Activated T-cell treated with anti-CD3 and anti-CD28 coated beads for 1 hour (primary cell): ENCODE data around the gene STEEP1.

Experiments
- DNase-seq: peaks from one replicate; pipeline ENCODE4 v3.0.0-alpha.2; 2020; ENCODE audit warnings: low read depth

Gene STEEP1

DNA sequence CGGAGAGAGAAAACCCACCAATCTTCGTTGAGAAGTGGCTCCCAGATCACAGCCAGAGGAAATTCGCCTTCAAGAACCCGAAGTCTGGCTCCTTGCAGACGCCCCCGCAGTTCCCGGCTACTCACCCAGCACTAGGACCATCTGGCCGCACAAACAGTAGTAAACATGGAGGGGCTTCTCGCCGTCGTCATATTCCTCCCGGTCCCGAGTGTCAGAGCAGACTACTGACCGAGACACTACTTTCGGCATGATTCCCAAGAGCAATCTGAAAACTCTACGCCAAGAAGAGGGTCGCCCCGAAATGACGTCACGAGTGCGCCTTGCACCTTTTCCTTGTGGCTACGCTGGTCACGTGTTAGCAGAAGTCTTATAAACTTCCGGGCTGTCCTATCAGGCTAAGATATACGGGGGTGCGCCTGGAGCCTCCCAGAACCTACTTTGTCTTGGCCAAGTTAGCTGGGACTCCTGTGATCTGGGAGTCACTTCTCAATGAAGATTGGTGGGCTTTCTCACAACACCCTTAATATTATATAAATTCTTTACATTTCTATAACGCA, at the start of gene STEEP1:
STEEP1 (minus strand) TSS at position 303 of the 557 bp plus-strand sequence; CDS start at position 249, 54 bp downstream.
- peak; percentile 75 for DNase-seq

DNA sequence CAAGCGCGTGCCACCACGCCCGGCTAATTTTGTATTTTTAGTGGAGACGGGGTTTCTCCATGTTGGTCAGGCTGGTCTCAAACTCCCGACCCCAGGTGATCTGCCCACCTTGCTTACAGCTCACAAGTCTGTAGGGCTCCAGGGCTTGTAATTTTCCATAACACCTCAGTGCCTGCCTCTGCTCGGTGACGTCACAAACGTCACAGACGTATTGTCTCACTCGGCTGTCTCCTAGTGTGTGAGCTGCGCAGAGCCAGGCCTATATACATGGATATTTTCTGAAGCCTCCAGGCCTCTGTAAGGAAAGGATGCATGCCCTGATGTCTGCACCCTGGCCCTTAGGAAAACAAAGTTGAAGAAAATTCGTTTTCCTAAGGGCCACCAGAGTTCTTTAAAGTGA, 49.6 kb upstream of the STEEP1 start:
- no peak for DNase-seq

- DNase-seq = no peak
These were observed 41.8 kb upstream of the STEEP1 start for GRCh38 chrX:119607018-119607389.

DNA sequence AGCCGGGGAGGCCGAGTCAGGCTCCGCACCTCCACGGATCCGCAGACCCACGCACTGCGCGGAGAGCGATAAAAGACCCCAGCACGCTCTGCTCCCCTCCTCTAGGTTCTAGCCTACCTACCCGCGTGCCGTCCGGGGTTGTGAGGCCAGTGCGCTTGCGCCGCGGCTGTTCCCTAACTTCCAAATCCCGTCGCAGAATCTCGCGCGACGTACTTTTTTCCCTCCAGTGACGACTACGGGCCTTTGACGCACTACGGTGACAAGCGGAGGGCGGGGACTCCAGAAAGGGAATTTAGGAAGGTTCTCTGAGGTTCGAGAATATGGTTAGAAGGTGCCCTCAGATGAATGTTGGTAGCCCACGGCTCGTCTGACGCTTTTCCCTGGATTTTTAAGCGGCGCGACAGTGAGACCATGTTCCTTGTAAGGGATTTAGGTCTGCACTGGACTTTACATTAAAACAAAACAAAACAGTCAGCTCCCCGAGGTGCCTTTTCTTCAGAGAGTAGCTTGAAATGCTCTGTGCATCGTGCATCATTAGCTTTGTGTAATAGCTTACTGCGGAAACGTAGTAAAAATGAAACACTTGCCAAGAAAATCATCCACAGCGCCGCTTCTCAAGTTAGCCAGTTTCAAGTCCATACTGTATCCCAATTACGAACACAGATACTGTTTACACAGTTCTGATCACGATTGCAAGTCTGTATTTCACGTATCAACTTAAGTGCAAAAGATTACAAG, 41.2 kb upstream of the STEEP1 start, which contains the start of gene NKRF:
NKRF (minus strand) TSS at position 145 of the 738 bp plus-strand sequence.
- peak; percentile 86 for DNase-seq

DNA sequence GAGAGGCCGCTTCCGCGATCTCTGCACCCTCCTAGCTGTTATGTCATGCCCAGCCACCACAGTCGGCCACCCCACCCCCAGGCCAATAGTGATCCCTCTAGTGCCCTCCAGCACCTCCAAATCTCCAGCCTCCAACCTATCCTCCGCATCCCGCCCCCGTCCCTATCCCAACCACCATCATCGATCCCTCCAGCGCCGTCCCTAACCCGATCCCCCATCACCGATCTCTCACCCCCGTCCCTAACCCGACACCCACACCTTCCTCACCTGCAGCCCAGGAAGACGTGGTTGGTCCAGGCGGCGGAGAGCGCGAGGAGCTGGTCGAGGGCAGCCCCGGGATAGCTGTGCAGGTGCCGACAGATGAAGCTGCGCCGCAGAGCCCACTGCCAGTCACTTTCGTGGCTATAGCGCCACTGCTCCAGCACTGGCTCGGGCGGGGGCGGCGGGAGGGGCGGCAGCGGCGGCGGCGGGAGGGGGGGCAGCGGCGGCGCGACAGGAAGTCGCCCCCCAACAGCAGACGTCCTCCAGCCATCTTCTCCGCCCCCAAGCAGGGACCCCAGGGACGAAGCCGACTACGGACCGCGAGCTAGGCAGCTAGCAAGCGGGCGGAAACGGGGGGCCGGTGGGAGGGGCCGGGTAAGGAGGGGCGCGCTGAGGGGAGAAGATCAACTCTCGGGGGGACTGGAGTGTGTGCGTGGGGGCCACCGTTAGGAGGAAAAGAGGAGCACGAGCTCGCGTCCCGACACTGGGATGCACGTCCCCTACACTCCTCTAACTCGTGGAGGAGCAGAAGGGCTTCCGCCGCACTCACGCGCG, 40.5 kb upstream of the STEEP1 start:
- DNase-seq = peak; percentile 29

- no peak for DNase-seq
These were observed 39.7 kb upstream of the STEEP1 start for GRCh38 chrX:119604766-119605463.

GRCh38 chrX:119602701-119603255, 37.6 kb upstream of the STEEP1 start:
- DNase-seq = no peak

GRCh38 chrX:119589810-119590209, 24.6 kb upstream of the STEEP1 start:
- DNase-seq = no peak

GRCh38 chrX:119583431-119584059, 18.3 kb upstream of the STEEP1 start:
- DNase-seq = no peak

GRCh38 chrX:119579414-119579813, 14.2 kb upstream of the STEEP1 start:
- DNase-seq = no peak

DNA sequence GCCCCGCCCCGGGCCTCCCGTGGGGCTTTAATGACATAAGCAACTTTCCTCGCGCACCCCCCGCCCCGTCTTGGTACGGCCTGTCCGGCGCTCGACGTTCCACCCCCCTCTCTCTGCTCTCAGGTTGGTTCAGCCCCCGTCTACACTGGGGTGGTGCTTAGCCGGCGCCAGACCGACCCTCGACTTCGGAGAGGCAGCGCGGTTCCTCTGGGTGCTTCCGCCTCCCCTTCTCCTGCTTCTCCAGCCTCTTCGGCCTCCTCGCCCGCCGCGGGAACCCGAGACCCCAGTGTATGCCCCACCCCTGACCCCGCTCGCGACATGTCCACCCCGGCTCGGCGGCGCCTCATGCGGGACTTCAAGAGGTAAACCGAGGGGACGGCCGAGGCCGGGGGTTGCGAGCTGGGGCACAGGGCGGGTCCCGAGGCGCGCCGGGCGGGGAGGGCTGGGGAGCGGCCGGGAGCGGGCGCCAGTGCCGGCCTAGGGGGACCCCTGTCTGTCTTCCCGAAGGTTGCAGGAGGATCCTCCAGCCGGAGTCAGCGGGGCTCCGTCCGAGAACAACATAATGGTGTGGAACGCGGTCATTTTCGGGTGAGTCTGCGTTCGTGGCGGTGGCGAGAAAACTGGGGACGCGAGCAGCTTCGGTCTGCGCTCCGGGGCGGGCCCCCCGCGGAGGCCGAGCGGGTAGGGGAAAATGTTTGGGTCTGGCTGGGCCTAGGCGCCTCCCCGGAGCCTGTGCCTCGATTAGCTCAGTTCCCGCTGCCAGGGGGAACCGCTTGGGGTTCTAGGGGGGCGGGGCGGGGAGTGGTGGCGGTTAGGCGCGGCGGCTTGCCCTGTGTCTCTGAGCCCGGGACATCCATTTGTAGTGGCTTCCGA, 9.4 kb upstream of the STEEP1 start, which contains the start of gene UBE2A:
UBE2A (plus strand) TSS at position 170 of the 873 bp plus-strand sequence; CDS start at position 319, 149 bp downstream.
- peak; percentile 84 for DNase-seq

GRCh38 chrX:119573840-119574393, 8.7 kb upstream of the STEEP1 start:
- DNase-seq = peak; percentile 0

- DNase-seq = no peak
These were observed 8.0 kb upstream of the STEEP1 start for GRCh38 chrX:119573222-119573621.

- DNase-seq = no peak
These were observed 5.2 kb upstream of the STEEP1 start for GRCh38 chrX:119570351-119570835.

DNA sequence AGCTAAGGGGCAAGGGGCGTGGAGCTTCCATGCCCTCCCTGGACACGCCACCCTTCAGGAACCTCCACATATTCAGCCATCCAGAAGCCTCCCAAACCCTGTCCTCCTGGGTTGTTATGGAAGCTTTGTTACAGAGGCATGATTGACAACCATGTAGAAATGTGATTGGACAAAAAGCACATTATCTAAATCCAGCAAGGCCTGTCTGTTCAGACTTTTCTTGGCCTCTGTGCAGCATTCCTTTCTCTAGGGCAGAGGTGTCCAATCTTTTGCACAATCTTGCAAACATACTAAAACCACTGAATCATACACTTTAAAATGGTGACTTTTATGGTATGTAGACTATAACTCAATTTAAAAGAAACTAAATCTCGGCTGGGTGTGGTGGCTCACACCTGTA, 12.7 kb downstream of the STEEP1 start:
- no peak for DNase-seq

- no peak for DNase-seq
These were observed 15.7 kb downstream of the STEEP1 start for GRCh38 chrX:119549327-119550016.

DNA sequence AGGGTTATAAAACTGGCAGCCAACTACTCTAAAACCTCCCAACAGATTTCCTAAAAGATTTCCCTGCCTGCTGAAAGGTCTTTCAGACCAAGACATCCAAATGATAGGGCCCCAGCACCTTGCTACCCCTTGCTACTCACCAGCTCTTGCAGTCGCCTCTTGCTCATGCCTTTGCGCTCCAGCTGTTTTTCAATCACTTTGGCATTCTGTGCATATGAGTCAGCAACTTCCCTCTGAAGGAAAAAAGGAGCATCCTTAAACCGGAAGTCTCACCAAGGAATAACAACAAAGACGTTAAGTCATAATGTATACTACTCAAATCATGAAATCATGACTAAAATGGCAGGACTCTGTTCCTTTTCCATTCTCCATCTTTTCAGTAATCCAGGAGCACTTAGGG, 24.0 kb downstream of the STEEP1 start:
- no peak for DNase-seq

GRCh38 chrX:119539872-119540271, 25.3 kb downstream of the STEEP1 start:
- DNase-seq = no peak

DNA sequence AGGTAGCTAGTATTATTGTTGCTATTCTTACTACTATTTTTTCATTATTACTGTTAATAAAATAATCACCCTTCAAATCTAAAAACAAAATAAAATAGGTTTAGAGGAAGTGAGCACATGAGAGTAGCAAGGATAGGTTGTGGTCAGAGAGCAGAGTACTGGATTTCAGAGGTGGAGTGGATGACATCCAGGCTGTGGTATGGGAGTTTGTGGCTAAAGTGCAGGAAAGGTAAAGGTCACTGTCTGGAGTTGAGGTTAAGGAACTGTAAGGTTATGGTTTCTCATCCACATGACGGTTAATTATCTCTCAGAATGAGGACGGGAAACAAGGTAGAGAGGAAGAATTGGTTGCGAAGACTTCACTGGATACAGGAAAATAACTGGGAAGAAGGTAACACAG, 27.7 kb downstream of the STEEP1 start:
- DNase-seq = no peak
